ENCODE data around the gene EML6. TPM values are rescaled to one million over a fixed set of nuclear protein-coding genes. Genes with fewer than 3 reads are reported as not detected.
A peak's percentile ranks its signal among the peaks of the same experiment; 100 is the strongest.
"Not testable (repeated sequence)": the region's sequence is repeated elsewhere in the genome, so short reads cannot be mapped to it uniquely, and the experiment has no call there.

EML6 gene
- 1.6 and 1.7 TPM in 2 replicates for total RNA-seq (2014; rRNA removed; shearing (Covaris generic))

- DNase-seq (ENCODE audit: low read depth) = peak; percentile 98
Measured at GRCh38 chr2:54723131-54723995, at the start of gene EML6. TSS of gene EML6 (plus strand) at chr2:54723662. CDS start at chr2:54725062, 1,400 bp downstream.

- DNase-seq (ENCODE audit: low read depth) = no peak
Measured at GRCh38 chr2:54675281-54675680, 48.2 kb upstream of the EML6 start.

- no peak for DNase-seq (ENCODE audit: low read depth)
Measured at GRCh38 chr2:54675738-54676137, 47.7 kb upstream of the EML6 start.

- no peak for DNase-seq (ENCODE audit: low read depth)
Measured at GRCh38 chr2:54676656-54677055, 46.8 kb upstream of the EML6 start.

GRCh38 chr2:54677476-54678265 lies 45.8 kb upstream of the EML6 start:
- no peak for DNase-seq (ENCODE audit: low read depth)

GRCh38 chr2:54678719-54679118 lies 44.7 kb upstream of the EML6 start:
- DNase-seq (ENCODE audit: low read depth) = no peak

GRCh38 chr2:54680397-54681041 lies 42.9 kb upstream of the EML6 start:
- peak; percentile 75 for DNase-seq (ENCODE audit: low read depth)

GRCh38 chr2:54681416-54681815 lies 42.0 kb upstream of the EML6 start:
- DNase-seq (ENCODE audit: low read depth) = no peak

GRCh38 chr2:54683596-54683995 lies 39.9 kb upstream of the EML6 start:
- DNase-seq (ENCODE audit: low read depth) = peak; percentile 27

- no peak for DNase-seq (ENCODE audit: low read depth)
Measured at GRCh38 chr2:54685263-54685775, 38.1 kb upstream of the EML6 start.

- DNase-seq (ENCODE audit: low read depth) = peak; percentile 29
Measured at GRCh38 chr2:54687595-54688152, 35.8 kb upstream of the EML6 start.

- DNase-seq (ENCODE audit: low read depth) = no peak
Measured at GRCh38 chr2:54691445-54692135, 31.9 kb upstream of the EML6 start.

- no peak for DNase-seq (ENCODE audit: low read depth)
Measured at GRCh38 chr2:54692556-54692955, 30.9 kb upstream of the EML6 start.

- no peak for DNase-seq (ENCODE audit: low read depth)
Measured at GRCh38 chr2:54695378-54695777, 28.1 kb upstream of the EML6 start.

GRCh38 chr2:54697934-54698333 lies 25.5 kb upstream of the EML6 start:
- no peak for DNase-seq (ENCODE audit: low read depth)

GRCh38 chr2:54698926-54699325 lies 24.5 kb upstream of the EML6 start:
- not testable (repeated sequence) for DNase-seq (ENCODE audit: low read depth)

- no peak for DNase-seq (ENCODE audit: low read depth)
Measured at GRCh38 chr2:54699665-54700064, 23.8 kb upstream of the EML6 start.

GRCh38 chr2:54701029-54701428 lies 22.4 kb upstream of the EML6 start:
- no peak for DNase-seq (ENCODE audit: low read depth)

GRCh38 chr2:54704238-54704637 lies 19.2 kb upstream of the EML6 start:
- no peak for DNase-seq (ENCODE audit: low read depth)

GRCh38 chr2:54704688-54705605 lies 18.5 kb upstream of the EML6 start:
- DNase-seq (ENCODE audit: low read depth) = peak; percentile 67
